Left lung (tissue), 10 donors: Measurements from ENCODE around the gene KTI12. TPM values are rescaled to one million over a fixed set of nuclear protein-coding genes. Genes with fewer than 3 reads are reported as not detected.

Experiments used
- ATAC-seq: fragments of 200-7000 bp; cut with Tn5 transposase; one replicate; pipeline ENCODE4 v1.9.1; 2020; ENCODE audit warnings: moderate library complexity
- DNase-seq, 4 donors: peaks; one replicate each; pipeline ENCODE4 v3.0.0-alpha.2; 2013 to 2020
- H3K27ac ChIP-seq, 2 donors: fragments of 200-600 bp; sonication (generic) in 1 of 2; one replicate each; pipeline versions ENCODE4 v1.5.0 to v1.8.0; 2020 to 2021
- H3K27me3 ChIP-seq, 2 donors: fragments of 200-600 bp; sonication (generic) in 1 of 2; one replicate each; pipeline versions ENCODE4 v1.5.0 to v1.8.0; 2020 to 2021
- H3K36me3 ChIP-seq, 2 donors: fragments of 200-600 bp; sonication (generic) in 1 of 2; one replicate each; pipeline versions ENCODE4 v1.5.0 to v1.8.0; 2020 to 2021
- H3K4me1 ChIP-seq, 2 donors: fragments of 200-600 bp; one replicate each; pipeline ENCODE4 v1.8.0; 2021
- H3K4me3 ChIP-seq, 2 donors: fragments of 200-600 bp; sonication (generic) in 1 of 2; one replicate each; pipeline versions ENCODE4 v1.5.0 to v1.8.0; 2020 to 2021; ENCODE audit warnings: mild to moderate bottlenecking in 1 of 2
- H3K9me3 ChIP-seq, 2 donors: fragments of 200-600 bp; sonication (generic) in 1 of 2; one replicate each; pipeline versions ENCODE4 v1.5.0 to v1.8.0; 2020 to 2021
- intact Hi-C, 2 donors: fragments of 100-400 bp; cut with DNase I; formaldehyde crosslinking; loops; one replicate each; pipeline versions ENCODE4 v1.11.2 to v1.14.2; 2022
- polyA plus RNA-seq, 6 donors: library from polyadenylated mRNA; unstranded; fragments of 120-200 nt; gene quantifications; one replicate each; pipeline ENCODE4 v1.2.1, GENCODE V29; 2013; ENCODE audit not compliant: insufficient read length in 6 of 6
- total RNA-seq, 2 donors: library from RNA; stranded (reverse); fragmentation: NEBNext Ultra II Directional; extraction: Animal tissue kit (Norgen Biotek cat#: 25700); gene quantifications; one replicate each; pipeline ENCODE4 v1.2.1, GENCODE V29; 2021
- TF ChIP-seq, protein P1 (sequence below), 2 donors: fragments of 200-600 bp; sonication (generic) in 1 of 2; IDR thresholded peaks; one replicate each; pipeline versions ENCODE4 v1.5.0 to v1.8.0; 2021; ENCODE audit warnings: antibody characterized with exemption in 2 of 2
- donor health status: DM: no; HTN: yes; CAD: no.
- donor health status: DM: no; HTN: no; CAD: no.

KTI12 gene
- total and polyA plus RNA-seq, 8 donors: 3.8 to 8.6 (median 5.4) TPM

DNA sequence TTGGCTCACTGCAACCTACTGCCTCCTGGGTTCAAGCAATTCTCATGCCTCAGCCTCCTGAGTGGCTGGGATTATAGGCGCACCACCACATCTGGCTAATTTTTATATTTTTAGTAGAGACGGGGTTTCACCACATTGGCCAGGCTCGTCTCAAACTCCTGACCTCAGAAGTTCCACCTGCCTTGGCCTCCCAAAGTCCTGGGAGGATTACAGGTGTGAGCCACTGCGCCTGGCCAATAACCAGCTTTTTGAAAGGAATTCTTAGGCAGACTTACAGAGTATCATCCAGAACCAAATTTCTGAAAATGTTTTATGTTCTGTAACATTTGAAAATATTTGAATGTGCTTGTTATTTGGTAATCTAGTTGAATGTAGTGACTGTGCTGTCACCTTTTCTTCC, 37.1 kb upstream of the KTI12 start:
- TF ChIP-seq, protein P1, sequence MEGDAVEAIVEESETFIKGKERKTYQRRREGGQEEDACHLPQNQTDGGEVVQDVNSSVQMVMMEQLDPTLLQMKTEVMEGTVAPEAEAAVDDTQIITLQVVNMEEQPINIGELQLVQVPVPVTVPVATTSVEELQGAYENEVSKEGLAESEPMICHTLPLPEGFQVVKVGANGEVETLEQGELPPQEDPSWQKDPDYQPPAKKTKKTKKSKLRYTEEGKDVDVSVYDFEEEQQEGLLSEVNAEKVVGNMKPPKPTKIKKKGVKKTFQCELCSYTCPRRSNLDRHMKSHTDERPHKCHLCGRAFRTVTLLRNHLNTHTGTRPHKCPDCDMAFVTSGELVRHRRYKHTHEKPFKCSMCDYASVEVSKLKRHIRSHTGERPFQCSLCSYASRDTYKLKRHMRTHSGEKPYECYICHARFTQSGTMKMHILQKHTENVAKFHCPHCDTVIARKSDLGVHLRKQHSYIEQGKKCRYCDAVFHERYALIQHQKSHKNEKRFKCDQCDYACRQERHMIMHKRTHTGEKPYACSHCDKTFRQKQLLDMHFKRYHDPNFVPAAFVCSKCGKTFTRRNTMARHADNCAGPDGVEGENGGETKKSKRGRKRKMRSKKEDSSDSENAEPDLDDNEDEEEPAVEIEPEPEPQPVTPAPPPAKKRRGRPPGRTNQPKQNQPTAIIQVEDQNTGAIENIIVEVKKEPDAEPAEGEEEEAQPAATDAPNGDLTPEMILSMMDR (IDR thresholded peaks at IDR 0.05): no peak
- Histone ChIP-seq H3K4me3 (no peak overlapping the region), H3K4me1 (no peaks in the 10 kb centered on the region), H3K27ac (no peak overlapping the region), H3K9me3 (no peaks in the 10 kb centered on the region), H3K27me3 (no peaks in the 10 kb centered on the region), H3K36me3 (peaks cover 0 to 61% of the 10 kb centered on the region in 2 donors)
- intact Hi-C loops: no loop called here
- DNase-seq: no peak
- ATAC-seq: no peak

DNA sequence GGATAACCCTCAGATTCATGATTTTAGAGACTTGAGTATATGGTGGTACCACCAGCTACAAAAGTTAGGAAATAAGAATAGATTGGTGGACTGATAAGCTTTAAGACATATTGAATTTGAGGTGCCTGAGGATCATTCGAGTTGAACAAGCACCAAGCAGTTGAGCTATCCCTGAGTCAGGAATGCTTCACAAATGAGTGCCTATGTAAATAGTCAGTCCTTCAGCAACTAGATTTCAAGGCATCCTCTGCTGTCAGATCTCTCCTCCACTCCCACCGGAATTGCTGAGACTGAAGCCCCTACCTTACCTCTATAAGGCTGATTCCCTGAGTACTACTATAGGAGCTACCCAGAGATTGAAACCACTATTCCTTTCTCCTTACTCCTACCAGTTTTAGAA, 29.6 kb upstream of the KTI12 start:
- intact Hi-C loops: no loop called here
- no peak overlapping the region for H3K27ac ChIP-seq
- no peaks in the 10 kb centered on the region for H3K9me3 ChIP-seq
- peaks cover 6 to 24% of the 10 kb centered on the region in 2 donors for H3K4me1 ChIP-seq
- H3K36me3 ChIP-seq: peaks cover 0 to 85% of the 10 kb centered on the region in 2 donors
- ATAC-seq: no peak
- H3K27me3 ChIP-seq: no peaks in the 10 kb centered on the region
- TF ChIP-seq, protein P1 (IDR thresholded peaks at IDR 0.05): no peak
- no peak for DNase-seq
- H3K4me3 ChIP-seq: no peak overlapping the region

DNA sequence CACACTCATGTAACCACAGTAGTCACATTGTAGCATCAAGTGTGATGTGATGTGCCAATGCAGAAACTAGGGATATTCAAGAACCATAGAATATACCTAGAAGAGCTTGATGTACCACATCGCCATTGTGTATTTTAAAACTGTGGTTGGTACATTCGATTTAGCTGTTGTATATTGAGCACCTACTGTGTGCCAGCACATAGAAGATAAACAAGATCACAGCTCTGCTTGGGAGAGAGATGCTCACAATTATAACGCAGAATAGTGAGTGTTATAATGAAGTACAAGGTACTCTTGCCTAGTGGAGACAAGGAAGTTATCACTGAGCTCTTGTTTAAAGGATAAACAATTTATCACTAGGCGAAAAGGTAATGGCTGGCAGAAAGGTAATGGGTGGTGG, 27.2 kb upstream of the KTI12 start:
- ATAC-seq (no peak), DNase-seq (no peak)
- no peak overlapping the region for H3K4me3 ChIP-seq
- no peaks in the 10 kb centered on the region for H3K27me3 ChIP-seq
- no peaks in the 10 kb centered on the region for H3K9me3 ChIP-seq
- intact Hi-C loops: no loop called here
- TF ChIP-seq, protein P1 (IDR thresholded peaks at IDR 0.05): no peak
- no peak overlapping the region for H3K27ac ChIP-seq
- peaks cover 0 to 62% of the 10 kb centered on the region in 2 donors for H3K36me3 ChIP-seq
- peaks cover 16 to 39% of the 10 kb centered on the region in 2 donors for H3K4me1 ChIP-seq

DNA sequence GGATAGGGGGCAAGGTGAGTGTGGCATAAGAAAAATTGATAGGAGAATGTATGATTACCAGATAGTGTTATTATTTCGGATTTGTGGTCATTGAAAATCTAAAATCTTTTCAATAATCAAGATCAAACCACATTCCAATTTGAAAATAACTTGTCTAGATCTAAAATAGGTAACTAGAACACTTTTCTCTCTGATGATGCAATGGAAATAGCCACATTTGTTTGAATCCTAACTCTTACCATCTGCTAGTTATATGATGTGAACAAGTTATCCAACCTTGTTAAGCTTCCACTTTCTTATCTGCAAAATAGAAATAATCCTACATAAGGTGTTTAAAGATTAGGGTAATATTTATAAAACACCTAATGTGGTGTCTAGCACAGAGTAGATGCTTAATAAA, 26.3 kb upstream of the KTI12 start:
- TF ChIP-seq, protein P1 (IDR thresholded peaks at IDR 0.05): no peak
- Histone ChIP-seq H3K27ac (no peak overlapping the region), H3K4me3 (no peak overlapping the region), H3K36me3 (peaks cover 0 to 52% of the 10 kb centered on the region in 2 donors), H3K4me1 (peaks cover 16 to 39% of the 10 kb centered on the region in 2 donors), H3K27me3 (no peaks in the 10 kb centered on the region), H3K9me3 (no peaks in the 10 kb centered on the region)
- intact Hi-C loops: no loop called here
- no peak for ATAC-seq
- DNase-seq: no peak

DNA sequence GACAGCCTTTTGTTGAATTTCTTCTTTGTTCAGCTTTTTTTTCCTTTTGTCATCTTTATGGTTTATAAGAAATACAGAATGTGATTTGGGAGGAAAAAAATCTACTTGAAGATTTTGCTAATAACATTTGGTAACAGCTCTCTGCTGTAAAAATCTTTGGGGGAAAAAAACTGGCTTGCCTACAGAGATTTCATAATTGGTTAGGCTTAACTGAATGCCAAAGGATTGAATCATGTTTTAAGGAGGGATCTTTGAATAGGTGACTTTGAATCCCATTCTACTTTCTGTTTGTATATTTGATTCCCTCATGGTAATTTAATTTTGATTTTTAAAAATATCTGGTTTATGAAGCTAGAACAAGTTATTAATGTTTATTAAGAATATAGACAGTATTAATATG, 25.7 kb upstream of the KTI12 start:
- H3K9me3 ChIP-seq: no peaks in the 10 kb centered on the region
- intact Hi-C loops: no loop called here
- ATAC-seq: no peak
- peaks cover 0 to 47% of the 10 kb centered on the region in 2 donors for H3K36me3 ChIP-seq
- TF ChIP-seq, protein P1 (IDR thresholded peaks at IDR 0.05): no peak
- peaks cover 18 to 42% of the 10 kb centered on the region in 2 donors for H3K4me1 ChIP-seq
- H3K27me3 ChIP-seq: no peaks in the 10 kb centered on the region
- H3K4me3 ChIP-seq: no peak overlapping the region
- no peak overlapping the region for H3K27ac ChIP-seq
- DNase-seq: no peak
